ENCODE results near the gene S100A16. TPM values are rescaled to one million over a fixed set of nuclear protein-coding genes. Genes with fewer than 3 reads are reported as not detected.

The S100A16 gene
- total and polyA plus RNA-seq, 9 of the 15 experiments (the other 6 are each of a cell fraction or from before 2014, with no cell fraction given) = 1.6 to 6.9 (median 4.3) TPM

- TF ChIP-seq CLOCK (CRISPR knock-in tag; IDR thresholded peaks at IDR 0.05; ENCODE audit: borderline replicate concordance) = no peak
- peak; percentile 66; the same call in 1 of the 2 replicates for TF ChIP-seq ATF6 (CRISPR knock-in tag; IDR thresholded peaks at IDR 0.05)
- peak; percentile 42; the same call in 1 of the 2 replicates for TF ChIP-seq JUNB (CRISPR knock-in tag; conservative IDR thresholded peaks at IDR 0.05)
- no peak for TF ChIP-seq BRF1 (IDR thresholded peaks at IDR 0.05; ENCODE audit: borderline replicate concordance, extremely low read depth, insufficient read length)
- TF ChIP-seq FOSL1 (tag; conservative IDR thresholded peaks at IDR 0.05) = peak; percentile 99
- no peak for TF ChIP-seq CBX1 (IDR thresholded peaks at IDR 0.05; ENCODE audit: low read depth)
- TF ChIP-seq MCM2 (IDR thresholded peaks at IDR 0.05; ENCODE audit: low read depth) = no peak
- peak; percentile 55 for TF ChIP-seq BHLHE40 (IDR thresholded peaks at IDR 0.05; ENCODE audit: low read length)
- TF ChIP-seq ZNF707 (CRISPR knock-in tag; conservative IDR thresholded peaks at IDR 0.05) = no peak
- 0 out of 4 replicates have a peak, but pooled peaks of 1 of the 2 experiments have one; percentile 34 for TF ChIP-seq FOXK2 (conservative IDR thresholded peaks at IDR 0.05 in 1 of 2, IDR thresholded peaks at IDR 0.05 in 1 of 2; ENCODE audit: low read depth in 2 of 2)
- TF ChIP-seq ZFP1 (CRISPR knock-in tag; IDR thresholded peaks at IDR 0.05) = no peak
- peak; percentile 74; the same call in 1 of the 2 replicates for TF ChIP-seq ZNF263 (CRISPR knock-in tag; IDR thresholded peaks at IDR 0.05; ENCODE audit: borderline replicate concordance)
- no peak for TF ChIP-seq SRSF1 (IDR thresholded peaks at IDR 0.05; ENCODE audit: low read depth, low read length)
These were observed 46.2 kb downstream of the S100A16 start (continued) for GRCh38 chr1:153566414-153567371.

All from K562 (cell line).